HS-27A (cell line): ENCODE results near the gene ATP7A.
"Not testable (repeated sequence)": the region's sequence is repeated elsewhere in the genome, so short reads cannot be mapped to it uniquely, and the experiment has no call there.

Experiments
- DNase-seq: peaks from one replicate; pipeline ENCODE4 v3.0.0-alpha.2; 2012; ENCODE audit warnings: low read depth, missing footprints

The ATP7A gene

DNA sequence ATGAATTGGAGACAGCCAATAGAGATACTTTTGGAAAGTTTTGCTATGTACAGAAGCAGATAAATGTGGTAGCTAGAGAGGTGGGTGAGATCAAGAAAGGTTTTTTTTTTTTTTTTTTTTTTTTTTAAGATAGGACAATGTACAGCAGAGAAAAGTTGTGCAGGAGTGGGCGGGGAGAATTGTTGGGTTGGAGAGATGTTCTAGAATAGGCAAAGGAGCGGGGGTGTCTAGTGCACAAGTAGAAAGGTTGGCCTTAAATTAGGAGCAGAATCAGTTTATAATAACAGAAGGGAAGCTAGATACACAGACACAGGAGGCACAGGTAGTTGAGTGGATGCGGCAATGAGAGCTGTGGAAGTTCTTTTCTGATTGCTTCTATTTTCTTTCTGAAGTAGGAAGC, 127.4 kb downstream of the ATP7A start:
- DNase-seq = no peak

DNA sequence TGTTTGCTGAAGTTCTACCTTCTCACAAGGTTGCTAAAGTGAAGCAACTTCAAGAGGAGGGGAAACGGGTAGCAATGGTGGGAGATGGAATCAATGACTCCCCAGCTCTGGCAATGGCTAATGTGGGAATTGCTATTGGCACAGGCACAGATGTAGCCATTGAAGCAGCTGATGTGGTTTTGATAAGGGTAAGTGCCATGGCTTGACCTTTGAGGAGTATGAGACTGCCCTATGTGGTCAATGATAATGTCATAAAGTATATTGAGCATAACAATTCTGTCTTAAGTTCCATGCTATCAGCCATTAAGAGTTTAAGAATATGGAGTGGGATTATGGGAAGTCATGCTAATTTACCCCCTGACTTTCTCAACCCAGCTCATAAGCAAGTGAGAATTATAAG, 132.1 kb downstream of the ATP7A start:
- DNase-seq = no peak

DNA sequence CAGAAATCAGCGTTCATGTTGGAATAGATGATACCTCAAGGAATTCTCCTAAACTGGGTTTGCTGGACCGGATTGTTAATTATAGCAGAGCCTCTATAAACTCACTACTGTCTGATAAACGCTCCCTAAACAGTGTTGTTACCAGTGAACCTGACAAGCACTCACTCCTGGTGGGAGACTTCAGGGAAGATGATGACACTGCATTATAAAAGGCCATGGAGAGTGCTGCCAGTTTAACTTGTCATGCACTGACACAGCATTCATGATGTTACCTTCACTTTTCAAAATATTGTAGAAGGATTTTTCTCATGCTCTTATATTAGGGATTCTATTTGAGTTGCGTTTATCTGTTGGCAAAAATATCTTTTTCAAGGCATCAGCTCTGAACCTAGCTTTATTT, 135.9 kb downstream of the ATP7A start:
- no peak for DNase-seq

DNA sequence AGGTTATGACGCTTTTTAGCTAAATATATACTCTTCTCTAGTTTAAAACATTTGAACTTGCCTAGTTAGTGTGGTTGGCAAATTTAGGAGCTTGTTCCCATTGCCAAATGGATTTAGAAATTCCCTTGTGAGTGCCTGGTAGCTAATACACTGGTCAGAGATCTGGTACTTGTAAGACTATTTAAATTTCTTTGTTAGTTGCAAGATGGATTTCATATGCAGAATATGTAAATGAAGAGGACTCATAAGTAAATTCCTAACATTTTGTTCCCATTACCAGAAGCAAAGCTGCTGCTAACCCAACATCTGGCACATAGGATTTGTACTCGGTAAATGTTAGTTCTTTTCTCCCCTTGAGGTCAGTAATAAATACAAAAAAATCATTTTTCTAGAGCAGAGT, 137.6 kb downstream of the ATP7A start:
- DNase-seq = no peak

DNA sequence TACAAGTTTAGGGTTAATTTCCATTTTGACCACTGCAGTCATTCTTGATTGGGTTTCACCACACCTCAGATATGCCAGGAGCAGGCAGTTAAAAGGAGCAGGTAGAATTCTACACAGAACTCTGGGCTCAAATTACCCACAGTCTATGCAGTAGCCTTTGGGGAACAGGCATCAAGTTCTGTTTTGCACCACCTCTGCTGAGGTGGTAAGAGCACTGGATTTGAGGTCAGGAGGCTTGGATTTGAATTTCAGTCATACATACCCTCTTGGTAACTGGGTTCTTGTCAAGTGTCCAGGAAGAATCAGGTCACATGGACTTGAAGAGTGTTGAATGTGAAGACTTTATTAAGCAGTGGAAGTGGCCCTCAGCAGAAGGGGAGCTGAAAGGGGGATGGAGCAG, 153.2 kb downstream of the ATP7A start:
- DNase-seq = no peak

DNA sequence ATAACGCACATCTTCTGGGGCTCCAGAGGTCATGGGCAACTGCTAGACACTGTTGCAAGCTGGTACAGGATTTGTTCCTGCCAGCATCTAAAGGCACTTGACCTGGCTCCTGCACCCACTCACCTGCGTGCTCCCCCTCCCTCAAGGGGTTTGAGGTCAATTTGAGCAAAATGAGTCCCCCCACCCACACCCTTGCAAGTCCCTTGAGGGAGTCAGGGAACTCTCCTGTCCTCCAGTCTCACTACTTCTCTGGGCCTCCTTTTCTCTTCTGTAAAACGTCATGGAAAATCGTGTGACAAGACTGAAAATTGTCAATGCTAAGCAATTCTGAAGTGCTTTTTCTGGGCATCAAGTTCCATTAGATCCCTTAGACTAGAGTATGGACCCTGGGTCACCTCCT, 153.7 kb downstream of the ATP7A start:
- no peak for DNase-seq

DNA sequence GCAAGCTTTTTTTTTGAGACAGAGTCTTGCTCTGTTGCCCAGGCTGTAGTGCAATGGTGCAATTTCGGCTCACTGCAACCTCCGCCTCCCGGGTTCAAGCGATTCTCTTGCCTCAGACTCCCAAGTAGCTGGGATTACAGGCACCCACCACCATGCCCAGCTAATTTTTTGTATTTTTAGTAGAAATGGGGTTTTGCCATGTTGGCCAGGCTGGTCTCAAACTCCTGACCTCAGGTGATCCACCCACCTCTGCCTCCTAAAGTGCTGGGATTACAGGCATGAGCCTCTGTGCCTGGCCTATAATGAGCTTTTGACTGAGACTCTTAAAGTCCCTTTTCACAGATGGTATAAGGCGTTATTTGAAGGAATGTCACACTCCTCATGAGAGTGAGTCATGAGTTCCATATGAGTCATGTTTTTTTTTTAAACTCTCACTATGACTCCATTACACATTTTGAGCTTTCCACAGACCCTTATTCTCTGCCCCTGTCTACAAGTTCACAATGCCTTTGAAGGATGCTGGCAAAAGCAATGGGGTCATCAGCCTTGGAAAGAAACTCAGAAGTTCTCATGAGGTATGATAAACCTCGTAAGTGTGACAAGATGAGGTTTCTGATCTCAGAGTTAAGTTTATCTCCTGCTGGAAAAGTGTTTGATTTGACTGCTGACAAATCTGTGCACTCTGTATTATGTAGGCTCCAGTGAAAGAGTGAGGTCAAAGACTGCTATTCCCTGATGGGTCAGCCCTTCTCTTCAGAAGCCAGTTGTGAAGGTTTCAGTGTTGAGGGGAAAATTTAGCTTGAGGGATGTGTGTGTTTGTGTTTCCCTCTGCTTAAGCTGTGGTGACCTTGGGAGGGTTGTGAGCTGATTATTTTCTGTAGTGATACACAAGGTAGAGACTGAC, 154.5 kb downstream of the ATP7A start:
- peak; percentile 42 for DNase-seq

DNA sequence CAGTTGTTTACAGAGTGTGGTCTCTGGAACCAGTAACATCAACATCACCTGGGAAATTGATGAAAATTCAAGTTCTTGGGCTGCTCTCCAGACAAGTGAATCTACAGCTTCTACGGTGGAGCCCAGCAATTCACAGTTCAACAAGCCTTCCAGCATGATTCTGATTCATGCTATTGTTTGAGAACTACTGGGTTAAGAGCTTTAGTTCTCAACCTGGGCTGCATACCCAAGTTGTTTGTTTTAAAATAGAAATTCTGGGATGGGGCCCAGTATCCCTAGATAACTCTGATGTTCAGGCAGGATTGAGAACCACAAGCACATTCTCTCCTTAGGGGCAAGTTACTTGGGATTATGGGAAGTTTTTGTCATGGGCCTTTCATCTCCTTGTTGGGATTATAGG, 155.6 kb downstream of the ATP7A start:
- no peak for DNase-seq

DNA sequence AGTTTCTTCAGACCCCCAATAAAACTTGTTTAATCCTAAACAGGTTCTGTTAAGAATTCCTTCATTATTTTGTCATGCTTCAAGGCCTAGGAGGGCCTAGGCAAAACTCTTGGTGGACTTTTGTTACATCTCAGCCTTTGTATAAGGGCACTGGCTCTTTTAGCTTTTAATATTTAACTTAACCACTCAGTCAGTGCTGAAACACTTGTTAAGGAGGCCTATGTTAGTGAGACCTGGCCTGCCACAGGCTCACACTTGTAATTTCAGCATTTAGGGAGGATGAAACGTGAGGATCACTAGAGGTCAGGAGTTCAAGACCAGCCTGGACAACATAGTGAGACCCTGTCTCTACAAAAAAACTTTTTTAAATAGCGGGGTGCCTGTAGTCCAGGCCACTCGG, 160.8 kb downstream of the ATP7A start:
- no peak for DNase-seq

DNA sequence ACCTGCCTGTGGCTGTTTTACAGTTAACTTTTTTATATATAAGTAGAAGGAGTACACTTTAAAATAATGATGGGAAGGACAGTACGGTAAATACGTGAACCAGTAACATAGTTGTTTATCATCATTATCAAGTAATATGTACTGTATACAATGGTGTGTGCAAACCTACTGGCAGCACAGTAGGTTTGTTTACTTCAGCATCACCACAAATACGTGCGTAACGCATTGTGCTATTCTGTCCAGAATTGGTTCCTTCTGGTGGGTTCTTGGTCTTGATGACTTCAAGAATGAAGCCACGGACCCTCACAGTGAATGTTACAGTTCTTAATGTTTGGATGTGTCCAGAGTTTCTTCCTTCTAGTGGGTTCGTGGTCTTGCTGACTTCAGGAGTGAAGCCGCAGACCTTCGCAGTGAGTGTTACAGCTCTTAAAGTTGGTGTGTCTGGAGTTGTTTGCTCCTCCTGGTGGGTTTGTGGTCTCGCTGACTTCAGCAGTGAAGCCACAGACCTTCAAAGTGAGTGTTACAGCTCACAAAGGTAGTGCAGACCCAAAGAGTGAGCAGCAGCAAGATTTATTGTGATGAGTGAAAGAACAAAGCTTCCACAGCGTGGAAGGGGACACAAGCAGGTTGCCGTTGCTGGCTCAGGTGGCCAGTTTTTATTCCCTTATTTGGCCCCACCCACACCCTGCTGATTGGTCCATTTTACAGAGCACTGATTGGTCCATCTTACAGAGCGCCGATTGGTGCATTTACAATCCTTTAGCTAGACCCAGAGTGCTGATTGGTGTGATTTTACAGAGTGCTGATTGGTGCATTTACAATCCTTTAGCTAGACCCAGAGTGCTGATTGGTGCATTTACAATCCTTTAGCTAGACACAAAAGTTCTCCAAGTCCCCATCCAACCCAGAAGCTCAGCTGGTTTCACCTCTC, 162.9 kb downstream of the ATP7A start:
- DNase-seq = not testable (repeated sequence)

DNA sequence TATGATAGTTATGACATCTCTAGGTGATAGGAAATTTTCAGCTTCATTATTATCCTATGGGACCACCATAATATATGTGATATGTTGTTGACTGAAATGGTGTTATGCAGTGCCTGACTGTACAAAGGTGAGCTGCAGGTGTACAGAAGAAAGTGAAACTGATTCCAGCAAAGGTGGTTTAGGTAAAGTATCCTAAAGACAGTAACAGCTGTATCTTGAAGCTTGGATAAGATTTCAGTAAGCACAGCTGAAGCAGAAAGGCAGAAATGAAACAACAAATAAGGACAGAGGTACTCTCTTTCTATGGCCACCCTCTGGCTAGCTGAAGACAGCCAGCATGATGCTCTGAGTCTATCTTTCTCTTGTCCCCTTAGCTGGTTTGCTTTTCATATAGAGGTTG, 163.6 kb downstream of the ATP7A start:
- no peak for DNase-seq

DNA sequence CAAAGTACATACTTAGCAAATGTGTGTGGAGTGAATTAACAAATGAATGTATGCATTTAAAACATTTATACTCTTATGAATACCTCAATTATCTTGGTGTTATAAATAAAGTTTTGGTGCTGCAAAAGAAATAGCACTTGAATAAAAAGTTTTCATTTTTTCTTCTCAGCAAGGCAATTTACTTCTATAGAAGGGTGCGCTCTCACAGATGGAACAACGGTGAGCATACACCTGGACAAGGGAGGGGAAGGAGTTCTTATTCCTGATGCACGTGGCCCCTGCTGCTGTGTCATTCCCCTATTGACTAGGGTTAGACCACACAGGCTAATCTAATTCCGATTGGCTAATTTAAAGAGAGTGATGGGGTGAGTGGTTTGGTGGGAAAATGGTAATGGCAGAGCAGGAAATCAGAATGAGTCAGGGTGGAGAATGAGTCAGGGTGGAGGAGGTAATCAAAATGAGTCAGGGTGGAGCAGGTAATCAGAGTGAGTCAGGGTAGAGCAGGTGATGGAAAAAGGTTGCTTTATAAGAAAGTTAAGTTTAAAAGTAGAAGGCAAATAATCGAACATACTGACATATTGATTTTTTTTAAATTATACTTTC, 165.4 kb downstream of the ATP7A start:
- DNase-seq = no peak

DNA sequence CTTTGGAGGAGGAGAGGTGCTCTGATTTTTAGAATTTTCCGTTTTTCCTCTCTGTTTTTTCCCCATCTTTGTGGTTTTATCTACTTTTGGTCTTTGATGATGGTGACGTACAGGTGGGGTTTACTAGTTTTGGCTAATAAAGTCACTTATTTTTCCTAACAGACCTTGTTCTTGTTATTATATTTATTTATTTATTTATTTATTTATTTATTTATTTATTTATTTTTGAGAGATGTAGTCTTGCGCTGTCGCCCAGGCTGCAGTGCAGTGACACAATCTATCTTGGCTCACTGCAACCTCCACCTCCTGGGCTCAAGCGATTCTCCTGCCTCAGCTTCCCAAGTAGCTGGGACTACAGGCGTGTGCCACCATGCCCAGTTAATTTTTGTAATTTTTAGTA, 170.9 kb downstream of the ATP7A start:
- DNase-seq = not testable (repeated sequence)

DNA sequence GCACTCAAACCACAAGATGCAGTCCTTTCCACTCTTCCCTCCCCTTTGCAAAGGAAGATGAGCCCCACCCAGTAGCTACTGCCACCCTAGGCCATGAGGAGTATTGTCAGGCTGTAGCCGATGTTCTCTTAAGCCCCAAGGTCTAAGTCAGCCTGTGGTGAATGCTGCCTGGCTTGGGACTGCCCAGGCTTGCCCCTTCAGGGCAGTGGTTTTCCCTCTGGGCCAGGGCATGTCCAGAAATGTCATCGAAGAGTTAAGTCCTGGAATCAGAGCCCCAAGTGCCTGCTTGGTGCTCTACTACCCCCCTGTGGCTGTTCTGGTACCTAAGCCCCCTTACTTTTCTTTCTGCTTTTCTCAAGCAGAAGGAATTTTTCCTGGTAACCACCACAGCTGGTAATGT, 181.8 kb downstream of the ATP7A start:
- no peak for DNase-seq

DNA sequence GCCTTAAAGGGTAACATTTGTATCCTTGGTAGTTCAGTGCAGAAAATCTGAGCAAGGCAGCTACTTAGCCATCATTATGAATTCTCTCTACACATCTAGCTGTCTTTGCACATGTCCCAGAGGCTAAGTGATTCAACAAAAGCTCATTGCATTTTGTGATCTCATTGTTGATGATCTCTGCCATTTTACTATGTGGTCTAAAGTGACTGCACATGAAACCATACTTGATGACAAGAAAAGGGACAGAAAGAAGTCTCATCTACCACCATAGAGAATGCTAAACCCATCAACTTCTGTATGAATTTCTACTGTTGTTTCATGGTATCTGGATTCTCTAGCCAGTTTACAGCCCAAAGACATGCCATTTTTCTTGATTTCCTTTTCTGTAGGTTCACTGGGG, 187.6 kb downstream of the ATP7A start:
- no peak for DNase-seq
